ENCODE data around the gene EXOC4.
"Not testable (repeated sequence)": the region's sequence is repeated elsewhere in the genome, so short reads cannot be mapped to it uniquely, and the experiment has no call there.

Gene EXOC4

GRCh38 chr7:133252858-133253518 lies at the start of gene EXOC4:
Gene EXOC4, plus strand, starts transcription at chr7:133253078.
- DNase-seq = peak; percentile 55 to 96

- DNase-seq = no peak
These were observed 49.4 kb upstream of the EXOC4 start for GRCh38 chr7:133203490-133203889.

GRCh38 chr7:133207687-133208086 lies 45.2 kb upstream of the EXOC4 start:
- DNase-seq = no peak

- not testable (repeated sequence) for DNase-seq
These were observed 42.1 kb upstream of the EXOC4 start for GRCh38 chr7:133210817-133211216.

GRCh38 chr7:133213772-133214171 lies 39.1 kb upstream of the EXOC4 start:
- not testable (repeated sequence) for DNase-seq

- no peak for DNase-seq
These were observed 35.1 kb upstream of the EXOC4 start for GRCh38 chr7:133217773-133218172.

- DNase-seq = peak in 1 of 2 donors; percentile 30
These were observed 22.2 kb upstream of the EXOC4 start for GRCh38 chr7:133230591-133231194.

GRCh38 chr7:133233142-133233541 lies 19.7 kb upstream of the EXOC4 start:
- DNase-seq = no peak

- DNase-seq = no peak
These were observed 17.7 kb upstream of the EXOC4 start for GRCh38 chr7:133234961-133235875.

- DNase-seq = no peak
These were observed 15.3 kb upstream of the EXOC4 start for GRCh38 chr7:133237545-133237944.

- DNase-seq = no peak
These were observed 12.6 kb upstream of the EXOC4 start for GRCh38 chr7:133240302-133240701.

- DNase-seq = no peak
These were observed 6.3 kb upstream of the EXOC4 start for GRCh38 chr7:133246558-133246957.

GRCh38 chr7:133248901-133249300 lies 4.0 kb upstream of the EXOC4 start:
- DNase-seq = no peak

- DNase-seq = no peak
These were observed 396 bp upstream of the EXOC4 start for GRCh38 chr7:133252506-133252857.

- no peak for DNase-seq
These were observed 619 bp downstream of the EXOC4 start for GRCh38 chr7:133253519-133253875.

- DNase-seq = no peak
These were observed 2.6 kb downstream of the EXOC4 start for GRCh38 chr7:133255486-133255885.

- DNase-seq = no peak
These were observed 5.3 kb downstream of the EXOC4 start for GRCh38 chr7:133258174-133258573.

GRCh38 chr7:133265821-133266220 lies 12.9 kb downstream of the EXOC4 start:
- DNase-seq = no peak

- no peak for DNase-seq
These were observed 15.5 kb downstream of the EXOC4 start for GRCh38 chr7:133268355-133268754.

GRCh38 chr7:133272336-133272735 lies 19.5 kb downstream of the EXOC4 start:
- DNase-seq = no peak

- no peak for DNase-seq
These were observed 20.3 kb downstream of the EXOC4 start for GRCh38 chr7:133273227-133273626.

GRCh38 chr7:133274265-133274664 lies 21.4 kb downstream of the EXOC4 start:
- DNase-seq = no peak

- DNase-seq = no peak
These were observed 22.1 kb downstream of the EXOC4 start for GRCh38 chr7:133275008-133275407.
